Panc1 (cell line): Measurements from ENCODE around the gene IKZF3. TPM values are rescaled to one million over a fixed set of nuclear protein-coding genes. Genes with fewer than 3 reads are reported as not detected.

Experiments
- ATAC-seq: fragments of 200-7000 bp; cut with Tn5 transposase; 2 replicates; pipeline ENCODE4 v1.9.1; 2020; ENCODE audit warnings: mild to moderate bottlenecking, moderate library complexity
- BruUV-seq: library from RNA; stranded (reverse); fragments of 400-500 nt; replicated peaks from 2 replicates; lab custom pipeline; 2021; lab: Mats Ljungman, UMichigan
- CTCF ChIA-PET: fragments of 300-600 bp; sonication (Branson Sonifier 250); formaldehyde crosslinking; loops from one replicate; lab custom pipeline; 2022; ENCODE audit warnings: antibody characterized with exemption; lab: Charles Lee
- POLR2A ChIA-PET: fragments of 300-600 bp; sonication (Branson Sonifier 250); formaldehyde crosslinking; loops from one replicate; lab custom pipeline; 2022; ENCODE audit warnings: antibody characterized with exemption; lab: Charles Lee
- DNase-seq: peaks from one replicate; pipeline ENCODE4 v3.0.0-alpha.2; 2010; ENCODE audit warnings: low read depth, low spot score
- H3K27ac ChIP-seq: 2 replicates; pipeline ENCODE4 v1.5.1; 2011; ENCODE audit warnings: mild to moderate bottlenecking, low read length, inconsistent platforms
- H3K27me3 ChIP-seq: fragments of 200-500 bp; sonication (Bioruptor generic); 2 replicates; pipeline ENCODE4 v1.6.0; 2014; ENCODE audit warnings: low read length, inconsistent platforms; ENCODE audit not compliant: control insufficient read depth, insufficient read depth
- H3K36me3 ChIP-seq: fragments of 200-500 bp; sonication (Bioruptor generic); 2 replicates; pipeline ENCODE4 v1.5.1; 2014; ENCODE audit warnings: inconsistent platforms, mild to moderate bottlenecking, low read length, moderate library complexity; ENCODE audit not compliant: control insufficient read depth, insufficient read depth
- H3K4me1 ChIP-seq: 2 replicates; pipeline ENCODE4 v1.5.1; 2011; ENCODE audit warnings: inconsistent platforms, mild to moderate bottlenecking, low read length, moderate library complexity; ENCODE audit not compliant: control insufficient read depth, insufficient read depth
- H3K4me3 ChIP-seq, 2 experiments: 2 replicates each; pipeline ENCODE4 v1.5.1; 2011 to 2012; ENCODE audit warnings: low read depth in 2 of 2, low read length in 2 of 2, mild to moderate bottlenecking in 2 of 2, inconsistent platforms in 1 of 2, moderate library complexity in 1 of 2
- H3K9me3 ChIP-seq: fragments of 200-500 bp; sonication (Bioruptor generic); 2 replicates; pipeline ENCODE4 v1.5.1; 2014; ENCODE audit warnings: low read depth, mild to moderate bottlenecking, inconsistent platforms, low read length, moderate library complexity; ENCODE audit not compliant: control insufficient read depth, insufficient read depth
- POLR2AphosphoS5 ChIP-seq: IDR thresholded peaks from 2 replicates; pipeline ENCODE4 v1.6.1; 2012; ENCODE audit warnings: mild to moderate bottlenecking, low read depth, low read length, moderate library complexity
- SIN3A ChIP-seq: IDR thresholded peaks from 2 replicates; pipeline ENCODE4 v1.6.1; 2012; ENCODE audit warnings: low read depth, mild to moderate bottlenecking, low read length, moderate library complexity, borderline replicate concordance; ENCODE audit not compliant: insufficient read depth
- TCF7L2 ChIP-seq: IDR thresholded peaks from 2 replicates; pipeline ENCODE4 v1.6.1; 2011; ENCODE audit warnings: mild to moderate bottlenecking, low read depth, low read length, inconsistent platforms
- in situ Hi-C: cut with HindIII; loops from 2 replicates; pipeline ENCODE4 v1.10.0; 2016; ENCODE audit warnings: low sequenced_read_pairs, low pct_unique_long_range_greater_than_20kb
- intact Hi-C: fragments of 100-400 bp; cut with micrococcal nuclease; formaldehyde crosslinking; loops from one replicate; pipeline ENCODE4 v1.10.0; 2022; ENCODE audit not compliant: unreplicated experiment
- total RNA-seq: library from RNA; stranded (reverse); gene quantifications from one replicate; pipeline ENCODE4 v1.2.1, GENCODE V29; 2021; ENCODE audit not compliant: unreplicated experiment
- TF ChIP-seq, protein P1 (sequence below), 2 experiments: IDR thresholded peaks; 2 replicates each; pipeline ENCODE4 v1.6.1; 2011 to 2012; ENCODE audit warnings: low read depth in 2 of 2, control low read depth in 1 of 2, low read length in 1 of 2, mild to moderate bottlenecking in 1 of 2, moderate library complexity in 1 of 2; ENCODE audit not compliant: insufficient read depth in 1 of 2
- TF ChIP-seq, protein P2 (sequence below): fragments of 450-650 bp; IDR thresholded peaks from 2 replicates; pipeline ENCODE4 v1.5.1; 2017; ENCODE audit warnings: mild to moderate bottlenecking

The IKZF3 gene
- total RNA-seq, 1 experiment from 2014 or later, result 0.59 TPM

DNA sequence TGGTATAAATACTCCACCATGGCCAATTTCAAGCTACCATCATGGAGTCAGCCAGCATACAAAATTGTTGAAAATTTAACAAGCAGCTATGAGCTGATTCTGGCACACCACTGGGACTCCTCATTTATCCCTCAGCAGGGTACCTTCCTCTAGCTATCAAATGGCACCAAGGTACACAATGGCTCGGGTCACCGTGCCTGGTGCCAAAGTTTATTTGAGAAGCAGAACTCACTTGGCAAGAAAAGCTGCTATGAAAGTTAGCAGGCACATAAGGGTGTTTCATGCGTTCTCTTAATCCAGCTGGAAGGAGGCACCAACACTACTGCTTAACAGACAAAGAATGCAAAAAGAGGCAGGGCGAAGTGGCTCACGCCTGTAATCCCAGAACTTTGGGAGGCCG, 51.6 kb downstream of the IKZF3 start:
- intact Hi-C loops, result no loop called here
- in situ Hi-C loops, result no loop called here
- ATAC-seq, result no peak

DNA sequence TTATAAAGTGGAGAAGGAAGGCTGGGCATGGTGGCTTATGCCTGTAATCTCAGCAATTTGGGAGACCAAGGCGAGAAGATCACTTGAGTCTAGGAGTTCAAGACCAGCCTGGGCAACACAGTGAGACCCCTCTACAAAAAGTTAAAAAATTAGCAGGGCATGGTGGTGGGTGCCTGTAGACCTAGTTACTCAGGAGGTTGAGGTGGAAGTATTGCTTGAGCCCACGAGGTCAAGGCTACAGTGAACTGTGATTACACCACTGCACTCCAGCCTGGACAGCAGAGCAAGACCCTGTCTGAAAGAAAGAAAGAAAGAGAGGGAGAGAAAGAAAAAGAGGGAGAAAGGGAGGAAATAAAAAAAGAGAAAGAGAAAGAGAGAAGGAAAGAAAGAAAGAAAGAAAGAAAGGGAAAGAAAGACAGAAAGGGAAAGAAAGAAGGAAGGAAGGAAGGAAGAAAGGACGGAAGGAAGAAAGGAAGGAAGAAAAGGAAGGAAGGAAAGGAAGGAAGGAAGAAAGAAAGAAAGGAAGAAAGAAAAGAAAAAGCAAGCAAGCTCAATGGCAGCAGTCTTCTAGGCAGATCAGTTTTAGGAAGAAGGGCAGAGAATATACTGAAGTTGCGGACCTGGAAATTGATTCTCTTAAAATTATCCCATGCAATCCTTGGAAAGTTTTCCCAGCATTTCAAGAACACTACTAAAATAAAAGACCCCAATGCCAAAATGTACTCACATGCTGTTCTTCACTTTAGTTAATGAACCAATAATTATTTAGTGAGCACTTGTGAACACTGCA, 53.0 kb downstream of the IKZF3 start:
- TF ChIP-seq SIN3A (no peak), POLR2AphosphoS5 (no peak), TCF7L2 (no peak)
- TF ChIP-seq, protein P1, sequence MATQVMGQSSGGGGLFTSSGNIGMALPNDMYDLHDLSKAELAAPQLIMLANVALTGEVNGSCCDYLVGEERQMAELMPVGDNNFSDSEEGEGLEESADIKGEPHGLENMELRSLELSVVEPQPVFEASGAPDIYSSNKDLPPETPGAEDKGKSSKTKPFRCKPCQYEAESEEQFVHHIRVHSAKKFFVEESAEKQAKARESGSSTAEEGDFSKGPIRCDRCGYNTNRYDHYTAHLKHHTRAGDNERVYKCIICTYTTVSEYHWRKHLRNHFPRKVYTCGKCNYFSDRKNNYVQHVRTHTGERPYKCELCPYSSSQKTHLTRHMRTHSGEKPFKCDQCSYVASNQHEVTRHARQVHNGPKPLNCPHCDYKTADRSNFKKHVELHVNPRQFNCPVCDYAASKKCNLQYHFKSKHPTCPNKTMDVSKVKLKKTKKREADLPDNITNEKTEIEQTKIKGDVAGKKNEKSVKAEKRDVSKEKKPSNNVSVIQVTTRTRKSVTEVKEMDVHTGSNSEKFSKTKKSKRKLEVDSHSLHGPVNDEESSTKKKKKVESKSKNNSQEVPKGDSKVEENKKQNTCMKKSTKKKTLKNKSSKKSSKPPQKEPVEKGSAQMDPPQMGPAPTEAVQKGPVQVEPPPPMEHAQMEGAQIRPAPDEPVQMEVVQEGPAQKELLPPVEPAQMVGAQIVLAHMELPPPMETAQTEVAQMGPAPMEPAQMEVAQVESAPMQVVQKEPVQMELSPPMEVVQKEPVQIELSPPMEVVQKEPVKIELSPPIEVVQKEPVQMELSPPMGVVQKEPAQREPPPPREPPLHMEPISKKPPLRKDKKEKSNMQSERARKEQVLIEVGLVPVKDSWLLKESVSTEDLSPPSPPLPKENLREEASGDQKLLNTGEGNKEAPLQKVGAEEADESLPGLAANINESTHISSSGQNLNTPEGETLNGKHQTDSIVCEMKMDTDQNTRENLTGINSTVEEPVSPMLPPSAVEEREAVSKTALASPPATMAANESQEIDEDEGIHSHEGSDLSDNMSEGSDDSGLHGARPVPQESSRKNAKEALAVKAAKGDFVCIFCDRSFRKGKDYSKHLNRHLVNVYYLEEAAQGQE (IDR thresholded peaks at IDR 0.05; ENCODE audit: insufficient read depth in 1 of 2, low read depth in 2 of 2, low read length in 1 of 2), result no peak
- TF ChIP-seq, protein P2, sequence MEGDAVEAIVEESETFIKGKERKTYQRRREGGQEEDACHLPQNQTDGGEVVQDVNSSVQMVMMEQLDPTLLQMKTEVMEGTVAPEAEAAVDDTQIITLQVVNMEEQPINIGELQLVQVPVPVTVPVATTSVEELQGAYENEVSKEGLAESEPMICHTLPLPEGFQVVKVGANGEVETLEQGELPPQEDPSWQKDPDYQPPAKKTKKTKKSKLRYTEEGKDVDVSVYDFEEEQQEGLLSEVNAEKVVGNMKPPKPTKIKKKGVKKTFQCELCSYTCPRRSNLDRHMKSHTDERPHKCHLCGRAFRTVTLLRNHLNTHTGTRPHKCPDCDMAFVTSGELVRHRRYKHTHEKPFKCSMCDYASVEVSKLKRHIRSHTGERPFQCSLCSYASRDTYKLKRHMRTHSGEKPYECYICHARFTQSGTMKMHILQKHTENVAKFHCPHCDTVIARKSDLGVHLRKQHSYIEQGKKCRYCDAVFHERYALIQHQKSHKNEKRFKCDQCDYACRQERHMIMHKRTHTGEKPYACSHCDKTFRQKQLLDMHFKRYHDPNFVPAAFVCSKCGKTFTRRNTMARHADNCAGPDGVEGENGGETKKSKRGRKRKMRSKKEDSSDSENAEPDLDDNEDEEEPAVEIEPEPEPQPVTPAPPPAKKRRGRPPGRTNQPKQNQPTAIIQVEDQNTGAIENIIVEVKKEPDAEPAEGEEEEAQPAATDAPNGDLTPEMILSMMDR, result no peak
- in situ Hi-C loops, result no loop called here
- Histone ChIP-seq H3K4me1 (no peaks in the 10 kb centered on the region), H3K9me3 (no peaks in the 10 kb centered on the region), H3K36me3 (no peaks in the 10 kb centered on the region), H3K4me3 (no peak overlapping the region), H3K27ac (no peak overlapping the region), H3K27me3 (peaks cover 11% of the 10 kb centered on the region)
- DNase-seq (no peak), ATAC-seq (no peak)
- ChIA-PET POLR2A (no interaction called here), CTCF (no interaction called here)
- intact Hi-C loops, result no loop called here
- BruUV-seq, result no TSS peak

More for the DNA sequence above, 51.6 kb downstream of the IKZF3 start:
- no peaks in the 10 kb centered on the region for H3K4me1 ChIP-seq
- no peaks in the 10 kb centered on the region for H3K9me3 ChIP-seq
- peaks cover 9% of the 10 kb centered on the region for H3K27me3 ChIP-seq
- TF ChIP-seq TCF7L2 (no peak), SIN3A (no peak), POLR2AphosphoS5 (no peak)
- TF ChIP-seq, protein P2, result no peak
- TF ChIP-seq, protein P1 (IDR thresholded peaks at IDR 0.05; ENCODE audit: insufficient read depth in 1 of 2, low read depth in 2 of 2, low read length in 1 of 2), result no peak
- H3K36me3 ChIP-seq, result no peaks in the 10 kb centered on the region
- DNase-seq, result no peak
- ChIA-PET POLR2A (no interaction called here), CTCF (interaction anchor here (0.6 to 0.7 kb wide), 2 partner anchors 113 to 126 kb away, joined by 3 read pairs; partner anchors contain the start of gene ERBB2)
- H3K4me3 ChIP-seq, result no peak overlapping the region
- no peak overlapping the region for H3K27ac ChIP-seq
- BruUV-seq, result no TSS peak
